GM12874 (cell line): Measurements from ENCODE around the gene KIN.

Experiments used
- CTCF ChIP-seq: IDR thresholded peaks from 2 replicates; pipeline ENCODE4 v1.5.1; 2011; ENCODE audit warnings: low read depth, mild to moderate bottlenecking, control low read depth, low read length, moderate library complexity; ENCODE audit not compliant: insufficient read depth

Gene KIN

GRCh38 chr10:7768417-7768816, 19.4 kb downstream of the KIN start:
- TF ChIP-seq CTCF: no peak

DNA sequence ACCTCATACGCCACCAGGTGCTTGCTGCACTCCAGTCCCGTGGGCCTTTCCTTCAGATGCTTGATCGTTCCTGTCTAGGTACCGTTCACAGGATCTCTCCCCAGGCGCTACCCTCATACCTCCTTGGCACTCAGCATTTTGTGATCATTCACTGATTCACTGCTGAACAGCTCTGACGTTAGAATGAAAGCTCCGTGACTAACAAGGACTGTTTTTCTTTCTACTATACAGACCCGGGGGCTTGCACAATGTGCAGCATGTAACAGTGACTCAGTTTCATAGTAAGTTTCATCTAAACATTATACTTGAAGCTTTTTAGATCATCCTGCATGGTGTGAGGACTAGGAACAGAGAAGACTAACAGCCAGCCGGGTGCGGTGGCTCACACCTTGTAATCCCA, 20.6 kb downstream of the KIN start:
- no peak for TF ChIP-seq CTCF

DNA sequence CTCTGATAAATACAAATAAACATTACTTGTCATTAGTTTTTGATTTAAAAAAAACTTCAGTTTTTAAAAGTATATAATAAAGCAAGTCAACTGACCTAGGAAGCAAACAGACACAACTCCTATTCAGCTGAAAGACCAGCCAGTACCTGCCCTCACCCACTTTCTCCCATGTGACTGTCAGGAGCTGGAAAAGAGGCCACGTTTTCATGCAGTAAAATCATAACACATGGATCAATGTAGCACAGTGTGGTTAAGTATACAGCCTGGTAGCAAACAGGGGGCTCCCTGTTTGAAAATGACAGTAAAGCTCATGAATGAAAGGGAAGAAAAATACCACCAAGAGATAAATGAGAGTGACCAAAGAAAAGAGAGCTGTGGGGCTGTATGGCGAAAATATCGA, 21.6 kb downstream of the KIN start:
- no peak for TF ChIP-seq CTCF

DNA sequence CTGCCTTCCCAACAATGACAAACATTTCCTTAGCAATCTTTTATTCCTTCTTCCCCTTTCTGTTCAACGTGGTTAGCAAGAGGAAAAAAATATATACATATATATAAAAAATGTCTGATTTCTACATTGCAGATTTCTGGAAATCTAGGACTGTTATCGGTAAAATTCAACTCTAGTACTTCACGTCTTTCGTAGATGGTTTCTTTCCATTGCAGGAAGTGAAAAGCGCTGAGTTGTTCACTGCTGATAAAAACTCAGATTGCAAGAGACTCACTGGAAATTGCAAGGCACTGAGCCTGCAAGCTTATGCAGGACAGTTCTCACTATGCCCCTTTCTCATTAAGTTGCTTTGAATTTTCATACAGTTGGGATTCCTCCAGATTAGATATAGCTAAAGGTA, 23.9 kb downstream of the KIN start:
- no peak for TF ChIP-seq CTCF

GRCh38 chr10:7756360-7756992, 31.3 kb downstream of the KIN start:
- TF ChIP-seq CTCF: peak; percentile 49

DNA sequence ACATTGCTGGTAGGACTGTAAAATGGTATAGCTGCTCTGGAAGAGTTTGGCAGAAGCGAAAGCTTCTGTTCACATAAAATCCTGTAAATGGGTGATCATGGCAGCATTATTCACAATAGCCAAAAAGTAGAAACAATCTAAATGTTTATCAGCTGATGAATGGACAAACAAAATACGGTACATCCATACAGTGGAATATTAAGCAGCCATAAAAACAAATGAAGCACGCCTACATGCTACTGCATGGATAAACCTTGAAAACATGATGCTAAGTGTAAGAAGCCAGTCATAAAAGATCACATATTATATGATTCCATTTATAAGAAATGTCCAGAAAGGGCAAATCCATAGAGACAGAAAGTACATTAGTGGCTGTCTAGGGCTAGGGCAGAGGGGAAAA, 32.7 kb downstream of the KIN start:
- TF ChIP-seq CTCF: no peak

GRCh38 chr10:7752251-7752650, 35.5 kb downstream of the KIN start:
- TF ChIP-seq CTCF: no peak
